Gastrocnemius medialis (tissue), 4 donors: ENCODE data around the gene TTC21B.

ENCODE experiments used
- CTCF ChIP-seq, 5 experiments: fragments of 450-650 bp in 3 of 5; fragments of 200-600 bp in 2 of 5; sonication (generic) in 2 of 5; IDR thresholded peaks in 4 of 5; conservative IDR thresholded peaks in 1 of 5; 1 replicate in 4 of 5; 2 replicates in 1 of 5; pipeline ENCODE4 v1.5.1; 2016 to 2019; ENCODE audit warnings: antibody characterized with exemption in 5 of 5, mild to moderate bottlenecking in 3 of 5, moderate library complexity in 3 of 5
- POLR2A ChIP-seq, 2 donors: fragments of 450-650 bp; IDR thresholded peaks; one replicate each; pipeline ENCODE4 v1.6.1; 2017; ENCODE audit warnings: antibody characterized with exemption in 2 of 2, mild to moderate bottlenecking in 2 of 2, moderate library complexity in 2 of 2

GRCh38 chr2:165909466-165909865, 44.1 kb downstream of the TTC21B start:
- TF ChIP-seq POLR2A (IDR thresholded peaks at IDR 0.05) (no peak), CTCF (IDR thresholded peaks at IDR 0.05 in 4 of 5, conservative IDR thresholded peaks at IDR 0.05 in 1 of 5) (no peak)
